Neuronal stem cell (in vitro differentiated cells): Measurements from ENCODE around the gene NLRC3.

Source experiments
- DNase-seq: peaks from one replicate; pipeline ENCODE4 v3.0.0-alpha.2; 2013; ENCODE audit warnings: low spot score
- H2AFZ ChIP-seq: one replicate; pipeline ENCODE4 v1.6.1; 2013; ENCODE audit warnings: mild to moderate bottlenecking, low read length, inconsistent platforms
- H2AK5ac ChIP-seq: 2 replicates; pipeline ENCODE4 v1.6.1; 2013; ENCODE audit warnings: low read depth, mild to moderate bottlenecking, inconsistent platforms, low read length, moderate library complexity, mixed read lengths
- H2BK120ac ChIP-seq: 2 replicates; pipeline ENCODE4 v1.6.1; 2013; ENCODE audit warnings: low read depth, mild to moderate bottlenecking, inconsistent platforms, low read length, moderate library complexity, mixed read lengths
- H2BK12ac ChIP-seq: one replicate; pipeline ENCODE4 v1.6.1; 2013; ENCODE audit warnings: low read length, inconsistent platforms
- H2BK15ac ChIP-seq: 2 replicates; pipeline ENCODE4 v1.6.1; 2013; ENCODE audit warnings: mild to moderate bottlenecking, low read length, inconsistent platforms, mixed read lengths
- H2BK5ac ChIP-seq: one replicate; pipeline ENCODE4 v1.6.1; 2013; ENCODE audit warnings: inconsistent platforms, mild to moderate bottlenecking, low read length, moderate library complexity
- H3K14ac ChIP-seq: one replicate; pipeline ENCODE4 v1.6.1; 2013; ENCODE audit warnings: low read length, inconsistent platforms
- H3K18ac ChIP-seq: 2 replicates; pipeline ENCODE4 v1.6.1; 2013; ENCODE audit warnings: low read length, inconsistent platforms
- H3K23ac ChIP-seq: 2 replicates; pipeline ENCODE4 v1.6.1; 2013; ENCODE audit warnings: low read depth, mild to moderate bottlenecking, mixed read lengths, low read length, inconsistent platforms; ENCODE audit not compliant: poor library complexity
- H3K27ac ChIP-seq: replicated peaks from 3 replicates; pipeline ENCODE4 v1.5.1; 2013; ENCODE audit warnings: low read length, inconsistent platforms
- H3K27me3 ChIP-seq, 3 experiments: 2 replicates each; pipeline ENCODE4 v1.6.1; 2013; ENCODE audit warnings: low read length in 3 of 3, mild to moderate bottlenecking in 2 of 3, inconsistent platforms in 1 of 3, low read depth in 1 of 3, mixed read lengths in 1 of 3, moderate library complexity in 1 of 3; ENCODE audit not compliant: control insufficient read depth in 3 of 3, insufficient read depth in 3 of 3
- H3K36me3 ChIP-seq, 2 donors: replicated peaks in 1 of 2; 2 replicates each; pipeline ENCODE4 v1.6.1; 2013; ENCODE audit warnings: low read length in 2 of 2; ENCODE audit not compliant: control insufficient read depth in 2 of 2, insufficient read depth in 2 of 2
- H3K4ac ChIP-seq: 2 replicates; pipeline ENCODE4 v1.6.1; 2013; ENCODE audit warnings: inconsistent platforms, mild to moderate bottlenecking, low read length, moderate library complexity
- H3K4me1 ChIP-seq, 2 donors: 1 replicate in 1 of 2; 2 replicates in 1 of 2; pipeline ENCODE4 v1.6.1; 2013; ENCODE audit warnings: low read length in 2 of 2, low read depth in 1 of 2; ENCODE audit not compliant: control insufficient read depth in 2 of 2, insufficient read depth in 1 of 2
- H3K4me2 ChIP-seq: one replicate; pipeline ENCODE4 v1.6.1; 2013; ENCODE audit warnings: mild to moderate bottlenecking, low read length, inconsistent platforms; ENCODE audit not compliant: insufficient read depth, poor library complexity, severe bottlenecking
- H3K4me3 ChIP-seq, 2 donors: 2 replicates each; pipeline ENCODE4 v1.5.1; 2013; ENCODE audit warnings: low read length in 2 of 2, mild to moderate bottlenecking in 2 of 2, inconsistent platforms in 1 of 2, moderate library complexity in 1 of 2
- H3K79me1 ChIP-seq: one replicate; pipeline ENCODE4 v1.6.1; 2013; ENCODE audit warnings: low read depth, mild to moderate bottlenecking, inconsistent platforms, low read length, moderate library complexity
- H3K9ac ChIP-seq: one replicate; pipeline ENCODE4 v1.6.1; 2013; ENCODE audit warnings: mild to moderate bottlenecking, low read depth, low read length, inconsistent platforms; ENCODE audit not compliant: poor library complexity
- H3K9me3 ChIP-seq, 2 donors: replicated peaks in 1 of 2; 2 replicates each; pipeline versions ENCODE3 to v1.6.1; 2013; ENCODE audit warnings: low read length in 2 of 2, mild to moderate bottlenecking in 2 of 2, inconsistent platforms in 1 of 2, low read depth in 1 of 2, mixed read lengths in 1 of 2, moderate library complexity in 1 of 2; ENCODE audit not compliant: control insufficient read depth in 2 of 2, insufficient read depth in 1 of 2
- H4K8ac ChIP-seq: one replicate; pipeline ENCODE4 v1.6.1; 2013; ENCODE audit warnings: low read depth, mild to moderate bottlenecking, inconsistent platforms, low read length, moderate library complexity
- H4K91ac ChIP-seq: one replicate; pipeline ENCODE4 v1.6.1; 2013; ENCODE audit warnings: low read length, low read depth, mild to moderate bottlenecking, inconsistent platforms; ENCODE audit not compliant: poor library complexity
- WGBS, 2 donors: extraction: QIAGEN DNeasy Blood & Tissue Kit; methylation state at CpG; one replicate each; pipeline ENCODE4 v1.1.7; 2013; ENCODE audit warnings: missing lambda C conversion rate in 2 of 2, mixed read lengths in 1 of 2; ENCODE audit not compliant: insufficient read length in 2 of 2, insufficient replicate concordance in 1 of 2; ENCODE audit errors: extremely low coverage in 2 of 2; 5-methylcytosine and 5-hydroxymethylcytosine counted together

Gene NLRC3

DNA sequence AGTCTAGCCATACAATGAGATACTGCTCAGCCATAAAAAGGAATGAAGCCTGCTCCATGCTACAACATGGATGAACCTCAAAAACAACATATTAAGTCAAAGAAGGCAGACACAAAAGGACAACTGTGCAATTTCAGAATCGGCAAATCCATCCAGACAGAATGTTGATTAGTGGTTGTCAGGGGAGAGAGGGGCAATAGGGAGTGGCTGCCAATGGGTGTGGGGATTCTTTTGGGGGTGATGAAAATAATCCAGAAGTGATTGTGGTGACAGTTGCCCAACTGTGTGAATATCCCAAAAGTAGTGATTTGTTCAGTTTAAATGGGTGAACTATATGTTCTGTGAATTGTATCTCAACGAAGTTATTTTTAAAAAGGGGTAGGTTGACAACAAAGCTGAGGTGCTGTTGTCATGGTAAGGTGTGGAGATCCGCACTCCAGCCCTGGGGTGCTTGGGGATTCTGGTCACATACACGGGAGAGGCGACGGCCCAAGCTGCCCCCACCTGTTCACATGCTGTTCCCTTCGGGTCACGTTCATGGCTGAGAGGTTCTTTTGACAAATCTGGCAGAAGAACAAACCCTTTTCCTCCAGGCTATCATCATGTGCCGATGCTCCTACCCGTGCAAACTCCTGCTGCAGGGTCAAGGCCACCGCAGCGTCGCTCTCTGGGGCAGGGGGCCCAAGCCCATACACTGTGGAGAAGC is 24.6 kb upstream of the NLRC3 start:
- no peak overlapping the region for H2BK5ac ChIP-seq
- no peak overlapping the region for H2BK120ac ChIP-seq
- H2BK12ac ChIP-seq, result no peak overlapping the region
- no peak overlapping the region for H3K27ac ChIP-seq
- H3K23ac ChIP-seq, result no peak overlapping the region
- H4K91ac ChIP-seq, result no peak overlapping the region
- H2AK5ac ChIP-seq, result no peak overlapping the region
- no peak overlapping the region for H2BK15ac ChIP-seq
- H4K8ac ChIP-seq, result no peak overlapping the region
- peaks cover 21 to 29% of the 10 kb centered on the region in 2 donors for H3K9me3 ChIP-seq
- no peak overlapping the region for H3K9ac ChIP-seq
- H2AFZ ChIP-seq, result no peak overlapping the region
- DNase-seq, result no peak
- H3K79me1 ChIP-seq, result no peaks in the 10 kb centered on the region
- no CpG with 5 or more reads among the region's 13 CpGs for WGBS, 2 donors
- no peak overlapping the region for H3K4ac ChIP-seq
- H3K4me2 ChIP-seq, result no peak overlapping the region
- no peak overlapping the region for H3K14ac ChIP-seq
- H3K4me3 ChIP-seq, result no peak overlapping the region
- no peaks in the 10 kb centered on the region for H3K4me1 ChIP-seq
- H3K18ac ChIP-seq, result no peak overlapping the region
- H3K27me3 ChIP-seq, result no peaks in the 10 kb centered on the region
- peaks cover 47 to 85% of the 10 kb centered on the region in 2 donors for H3K36me3 ChIP-seq

GRCh38 chr16:3599922-3600321 is 22.7 kb upstream of the NLRC3 start:
- Histone ChIP-seq H4K91ac (no peak overlapping the region), H3K4me2 (no peak overlapping the region), H3K4me1 (no peaks in the 10 kb centered on the region), H3K9me3 (peaks cover 21 to 29% of the 10 kb centered on the region in 2 donors), H3K14ac (no peak overlapping the region), H3K18ac (no peak overlapping the region), H2AFZ (no peak overlapping the region), H2BK15ac (no peak overlapping the region), H4K8ac (no peak overlapping the region), H3K4ac (no peak overlapping the region), H3K4me3 (no peak overlapping the region), H2BK120ac (no peak overlapping the region), H3K23ac (no peak overlapping the region), H3K79me1 (no peaks in the 10 kb centered on the region), H3K36me3 (peaks cover 47 to 80% of the 10 kb centered on the region in 2 donors), H2BK5ac (no peak overlapping the region), H3K9ac (no peak overlapping the region), H3K27ac (no peak overlapping the region), H2BK12ac (no peak overlapping the region), H3K27me3 (no peaks in the 10 kb centered on the region), H2AK5ac (no peak overlapping the region)
- no peak for DNase-seq
- no CpG with 5 or more reads among the region's 4 CpGs for WGBS, 2 donors

GRCh38 chr16:3599121-3599520 is 21.9 kb upstream of the NLRC3 start:
- Histone ChIP-seq H3K36me3 (peaks cover 53 to 75% of the 10 kb centered on the region in 2 donors), H3K14ac (no peak overlapping the region), H2BK5ac (no peak overlapping the region), H2BK12ac (no peak overlapping the region), H3K27me3 (no peaks in the 10 kb centered on the region), H4K91ac (no peak overlapping the region), H3K79me1 (no peaks in the 10 kb centered on the region), H3K4me2 (no peak overlapping the region), H2AK5ac (no peak overlapping the region), H2BK120ac (no peak overlapping the region), H3K4me1 (no peaks in the 10 kb centered on the region), H3K9me3 (peaks cover 21 to 29% of the 10 kb centered on the region in 2 donors), H3K4me3 (no peak overlapping the region), H3K18ac (no peak overlapping the region), H3K27ac (no peak overlapping the region), H2AFZ (no peak overlapping the region), H4K8ac (no peak overlapping the region), H3K4ac (no peak overlapping the region), H2BK15ac (no peak overlapping the region), H3K23ac (no peak overlapping the region), H3K9ac (no peak overlapping the region)
- WGBS, 2 donors, result no CpG with 5 or more reads among the region's 8 CpGs
- no peak for DNase-seq

DNA sequence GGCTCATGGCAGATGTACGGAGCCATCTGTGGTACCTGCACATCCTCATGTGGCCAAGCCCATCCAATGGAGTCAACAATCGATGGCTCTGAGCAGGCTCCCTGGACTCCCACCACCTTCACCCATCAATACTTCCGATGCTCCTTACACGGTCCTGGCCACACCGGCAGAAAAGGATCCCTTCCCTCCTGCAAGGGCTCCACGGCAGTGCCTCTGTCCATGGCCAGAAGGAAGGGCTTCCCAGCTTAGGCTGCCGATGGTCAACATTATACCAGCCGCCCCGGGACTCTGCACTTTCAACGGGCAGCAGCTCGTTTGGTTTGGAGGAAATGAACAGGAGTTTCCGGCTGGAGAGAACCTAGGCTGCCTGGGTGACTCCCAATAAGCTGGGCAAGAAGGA is 21.0 kb upstream of the NLRC3 start:
- Histone ChIP-seq H3K27ac (no peak overlapping the region), H3K4me3 (no peak overlapping the region), H3K4me2 (no peak overlapping the region), H2BK12ac (no peak overlapping the region), H3K27me3 (no peaks in the 10 kb centered on the region), H2AK5ac (no peak overlapping the region), H3K4ac (no peak overlapping the region), H3K79me1 (no peaks in the 10 kb centered on the region), H4K8ac (no peak overlapping the region), H3K18ac (no peak overlapping the region), H3K36me3 (peaks cover 52 to 70% of the 10 kb centered on the region in 2 donors), H2BK5ac (no peak overlapping the region), H3K9ac (peak overlapping the region; percentile 80), H2AFZ (no peak overlapping the region), H4K91ac (no peak overlapping the region), H3K14ac (no peak overlapping the region), H3K23ac (no peak overlapping the region), H2BK15ac (no peak overlapping the region), H3K9me3 (peaks cover 21 to 29% of the 10 kb centered on the region in 2 donors), H3K4me1 (no peaks in the 10 kb centered on the region), H2BK120ac (no peak overlapping the region)
- WGBS, 2 donors, result no CpG with 5 or more reads among the region's 12 CpGs
- no peak for DNase-seq
